Natural killer cell (primary cell): Measurements from ENCODE around the gene AMER3. TPM values are rescaled to one million over a fixed set of nuclear protein-coding genes. Genes with fewer than 3 reads are reported as not detected.
A peak's percentile ranks its signal among the peaks of the same experiment; 100 is the strongest.

ENCODE experiments used
- ATAC-seq, 3 donors: fragments of 150-1000 bp in 2 of 3; fragments of 200-7000 bp in 1 of 3; cut with Tn5 transposase; 1 replicate in 1 of 3; 2 replicates in 2 of 3; pipeline ENCODE4 v1.10.0; 2021; ENCODE audit warnings: mild to moderate bottlenecking in 2 of 3, moderate library complexity in 2 of 3
- DNase-seq, 2 donors: peaks; one replicate each; pipeline versions ENCODE4 v3.0.0 to v3.0.0-alpha.2; 2013 to 2021; ENCODE audit warnings: mixed read lengths in 1 of 2
- H3K27ac ChIP-seq: one replicate; pipeline ENCODE4 v1.5.1; 2013; ENCODE audit warnings: mild to moderate bottlenecking, low read length
- H3K27me3 ChIP-seq: one replicate; pipeline ENCODE4 v1.6.1; 2013; ENCODE audit warnings: low read length; ENCODE audit not compliant: control insufficient read depth, insufficient read depth
- H3K36me3 ChIP-seq: one replicate; pipeline ENCODE4 v1.6.1; 2013; ENCODE audit warnings: low read length; ENCODE audit not compliant: control insufficient read depth, insufficient read depth
- H3K4me1 ChIP-seq: one replicate; pipeline ENCODE4 v1.6.1; 2013; ENCODE audit warnings: low read length; ENCODE audit not compliant: control insufficient read depth, insufficient read depth
- H3K4me3 ChIP-seq: one replicate; pipeline ENCODE4 v1.5.1; 2013; ENCODE audit warnings: low read length
- H3K9me3 ChIP-seq: one replicate; pipeline ENCODE4 v1.6.1; 2013; ENCODE audit warnings: low read length; ENCODE audit not compliant: control insufficient read depth, insufficient read depth
- H3K27ac Mint-ChIP-seq, 2 donors: one replicate each; pipeline ENCODE4 v1.8.0; 2022; ENCODE audit warnings: mild to moderate bottlenecking in 2 of 2, mixed read lengths in 2 of 2, moderate library complexity in 1 of 2
- H3K27me3 Mint-ChIP-seq, 2 donors: one replicate each; pipeline ENCODE4 v1.8.0; 2022; ENCODE audit warnings: low read depth in 2 of 2, mixed read lengths in 2 of 2
- H3K36me3 Mint-ChIP-seq: one replicate; pipeline ENCODE4 v1.8.0; 2022; ENCODE audit warnings: mixed read lengths
- H3K4me1 Mint-ChIP-seq, 2 donors: one replicate each; pipeline ENCODE4 v1.8.0; 2022; ENCODE audit warnings: mixed read lengths in 2 of 2
- H3K4me3 Mint-ChIP-seq: one replicate; pipeline ENCODE4 v1.8.0; 2022; ENCODE audit warnings: mild to moderate bottlenecking, moderate library complexity, mixed read lengths
- H3K9me3 Mint-ChIP-seq, 2 donors: one replicate each; pipeline ENCODE4 v1.8.0; 2022; ENCODE audit warnings: mixed read lengths in 2 of 2
- CTCF ChIP-seq: fragments of 200-600 bp; IDR thresholded peaks from one replicate; pipeline ENCODE4 v1.8.0; 2022; ENCODE audit warnings: antibody characterized with exemption
- WGBS: methylation state at CpG from one replicate; pipeline ENCODE4 v1.1.7; 2013; ENCODE audit warnings: missing lambda C conversion rate; ENCODE audit not compliant: insufficient coverage; 5-methylcytosine and 5-hydroxymethylcytosine counted together
- intact Hi-C: fragments of 100-400 bp; cut with micrococcal nuclease; formaldehyde crosslinking; loops from one replicate; pipeline ENCODE4 v1.14.2; 2022
- total RNA-seq, 4 donors: library from RNA; stranded (reverse); fragments of 120-200 nt in 1 of 4; gene quantifications; one replicate each; pipeline versions ENCODE4 v1.2.3 to v1.2.4, GENCODE V29; 2013 to 2022

AMER3 gene
- total RNA-seq, 3 donors from 2014 or later (not counting 1 experiment from before 2014, with no cell fraction given) = not detected

- H3K4me3 Mint-ChIP-seq = no peak overlapping the region
- Histone ChIP-seq H3K4me3 (no peak overlapping the region), H3K27ac (no peak overlapping the region), H3K4me1 (no peaks in the 10 kb centered on the region), H3K9me3 (no peaks in the 10 kb centered on the region), H3K27me3 (no peaks in the 10 kb centered on the region), H3K36me3 (no peaks in the 10 kb centered on the region)
- DNase-seq (no peak), ATAC-seq (no peak)
- no peaks in the 10 kb centered on the region for H3K36me3 Mint-ChIP-seq
- H3K9me3 Mint-ChIP-seq = no peaks in the 10 kb centered on the region
- no peaks in the 10 kb centered on the region for H3K27me3 Mint-ChIP-seq
- no peak for TF ChIP-seq CTCF
- no peaks in the 10 kb centered on the region for H3K4me1 Mint-ChIP-seq
- intact Hi-C loops = no loop called here
- no peak overlapping the region for H3K27ac Mint-ChIP-seq
- WGBS = 83% methylated on average over 7 of the region's 7 CpGs
Observed at GRCh38 chr2:130767408-130767775, 12.1 kb downstream of the AMER3 start.

GRCh38 chr2:130768191-130768855, 13.0 kb downstream of the AMER3 start:
- Histone ChIP-seq H3K9me3 (no peaks in the 10 kb centered on the region), H3K4me1 (no peaks in the 10 kb centered on the region), H3K27me3 (no peaks in the 10 kb centered on the region), H3K4me3 (no peak overlapping the region), H3K36me3 (no peaks in the 10 kb centered on the region), H3K27ac (no peak overlapping the region)
- 86% methylated on average over 17 of the region's 17 CpGs for WGBS
- peaks cover 7% of the 10 kb centered on the region for H3K36me3 Mint-ChIP-seq
- no peak for TF ChIP-seq CTCF
- H3K9me3 Mint-ChIP-seq = peaks cover 0 to 4% of the 10 kb centered on the region in 2 donors
- H3K4me3 Mint-ChIP-seq = no peak overlapping the region
- H3K27ac Mint-ChIP-seq = no peak overlapping the region
- no peak for DNase-seq
- H3K4me1 Mint-ChIP-seq = no peaks in the 10 kb centered on the region
- intact Hi-C loops = no loop called here
- peaks cover 0 to 8% of the 10 kb centered on the region in 2 donors for H3K27me3 Mint-ChIP-seq
- ATAC-seq = peak in 2 of 3 donors; percentile 26 to 50

DNA sequence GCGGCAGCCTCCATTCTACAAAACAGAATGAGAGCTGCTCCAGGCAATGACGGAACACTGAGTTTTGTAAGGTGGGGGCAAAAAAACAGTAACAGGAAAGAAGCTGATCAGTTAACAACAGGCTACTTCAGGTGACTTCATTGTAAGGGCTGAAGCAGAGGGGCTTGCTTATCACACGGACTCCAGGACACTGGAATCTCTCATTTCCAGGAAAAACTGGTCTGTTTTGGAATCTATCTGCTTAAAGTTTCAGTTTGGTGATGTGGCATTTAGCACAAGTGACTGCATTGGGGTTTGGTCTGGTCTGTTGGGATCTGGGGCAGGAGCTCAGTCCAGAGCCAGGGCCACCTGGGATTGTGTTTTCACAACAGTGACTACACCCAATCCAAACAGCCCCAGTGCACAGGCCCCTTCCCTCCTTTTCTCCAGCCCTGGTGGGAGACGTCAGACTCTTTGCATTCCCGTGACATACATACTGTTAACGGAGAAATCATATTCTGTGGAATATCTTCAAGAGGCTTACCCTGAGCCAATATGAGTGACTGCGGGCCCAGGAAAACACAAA, 14.1 kb downstream of the AMER3 start:
- H3K9me3 ChIP-seq = no peaks in the 10 kb centered on the region
- no peak for TF ChIP-seq CTCF
- Mint-ChIP-seq H3K4me3 (no peak overlapping the region), H3K9me3 (peaks cover 0 to 4% of the 10 kb centered on the region in 2 donors), H3K4me1 (no peaks in the 10 kb centered on the region), H3K27me3 (peaks cover 0 to 8% of the 10 kb centered on the region in 2 donors), H3K36me3 (peaks cover 7% of the 10 kb centered on the region), H3K27ac (no peak overlapping the region)
- WGBS = 91% methylated on average over 7 of the region's 7 CpGs
- H3K4me3 ChIP-seq = no peak overlapping the region
- intact Hi-C loops = no loop called here
- ATAC-seq = no peak
- no peak overlapping the region for H3K27ac ChIP-seq
- no peak for DNase-seq
- H3K36me3 ChIP-seq = no peaks in the 10 kb centered on the region
- H3K4me1 ChIP-seq = no peaks in the 10 kb centered on the region
- H3K27me3 ChIP-seq = no peaks in the 10 kb centered on the region
